IPS DF 6.9 (cell line): Measurements from ENCODE around the gene ARHGAP40.

Experiments
- DNase-seq: peaks from one replicate; pipeline ENCODE4 v3.0.0-alpha.2; 2013; ENCODE audit warnings: low read depth, low spot score
- H3K27ac ChIP-seq: one replicate; pipeline ENCODE4 v1.5.1; 2013; ENCODE audit warnings: low read length, control low read depth
- H3K27me3 ChIP-seq: 2 replicates; pipeline ENCODE4 v1.6.1; 2013; ENCODE audit warnings: mild to moderate bottlenecking, low read length; ENCODE audit not compliant: control insufficient read depth, insufficient read depth
- H3K36me3 ChIP-seq: 2 replicates; pipeline ENCODE4 v1.6.1; 2013; ENCODE audit warnings: low read length; ENCODE audit not compliant: control insufficient read depth, insufficient read depth
- H3K4me1 ChIP-seq: 2 replicates; pipeline ENCODE4 v1.6.1; 2013; ENCODE audit warnings: low read length; ENCODE audit not compliant: control insufficient read depth, insufficient read depth
- H3K4me3 ChIP-seq: 2 replicates; pipeline ENCODE4 v1.5.1; 2013; ENCODE audit warnings: mild to moderate bottlenecking, low read length
- H3K9me3 ChIP-seq: 2 replicates; pipeline ENCODE4 v1.6.1; 2013; ENCODE audit warnings: low read length, inconsistent platforms; ENCODE audit not compliant: control insufficient read depth, insufficient read depth
- WGBS: extraction: QIAGEN DNeasy Blood & Tissue Kit; methylation state at CpG from one replicate; pipeline ENCODE4 v1.1.7; 2013; ENCODE audit warnings: mixed read lengths, missing lambda C conversion rate; ENCODE audit not compliant: insufficient read length, insufficient coverage; 5-methylcytosine and 5-hydroxymethylcytosine counted together

ARHGAP40 gene

DNA sequence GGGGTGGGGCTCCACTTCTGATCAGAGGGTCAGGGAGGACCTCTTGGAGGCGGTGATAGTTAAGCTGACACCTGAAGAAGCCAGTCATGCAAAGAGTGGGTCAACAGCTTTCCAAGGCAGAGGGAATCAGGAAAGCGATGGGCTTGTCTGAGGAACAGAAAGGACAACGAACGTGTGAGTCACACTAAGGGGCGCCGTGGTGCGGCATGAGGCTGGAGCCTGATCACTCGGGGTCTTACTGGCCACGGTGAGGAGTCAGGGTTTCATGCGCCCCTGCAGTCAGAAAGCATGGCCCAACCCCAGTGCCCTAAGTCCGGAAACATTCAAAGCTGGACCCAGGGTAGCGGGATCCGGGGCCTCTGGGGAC lies 72.1 kb downstream of the ARHGAP40 start:
- Histone ChIP-seq H3K27me3 (no peaks in the 10 kb centered on the region), H3K4me3 (peak overlapping the region; percentile 62; the same call in 1 of the 2 replicates), H3K36me3 (no peaks in the 10 kb centered on the region), H3K4me1 (peaks cover 6% of the 10 kb centered on the region; the same call in 1 of the 2 replicates), H3K9me3 (no peaks in the 10 kb centered on the region), H3K27ac (no peak overlapping the region)
- no CpG with 5 or more reads among the region's 13 CpGs for WGBS
- DNase-seq = no peak

DNA sequence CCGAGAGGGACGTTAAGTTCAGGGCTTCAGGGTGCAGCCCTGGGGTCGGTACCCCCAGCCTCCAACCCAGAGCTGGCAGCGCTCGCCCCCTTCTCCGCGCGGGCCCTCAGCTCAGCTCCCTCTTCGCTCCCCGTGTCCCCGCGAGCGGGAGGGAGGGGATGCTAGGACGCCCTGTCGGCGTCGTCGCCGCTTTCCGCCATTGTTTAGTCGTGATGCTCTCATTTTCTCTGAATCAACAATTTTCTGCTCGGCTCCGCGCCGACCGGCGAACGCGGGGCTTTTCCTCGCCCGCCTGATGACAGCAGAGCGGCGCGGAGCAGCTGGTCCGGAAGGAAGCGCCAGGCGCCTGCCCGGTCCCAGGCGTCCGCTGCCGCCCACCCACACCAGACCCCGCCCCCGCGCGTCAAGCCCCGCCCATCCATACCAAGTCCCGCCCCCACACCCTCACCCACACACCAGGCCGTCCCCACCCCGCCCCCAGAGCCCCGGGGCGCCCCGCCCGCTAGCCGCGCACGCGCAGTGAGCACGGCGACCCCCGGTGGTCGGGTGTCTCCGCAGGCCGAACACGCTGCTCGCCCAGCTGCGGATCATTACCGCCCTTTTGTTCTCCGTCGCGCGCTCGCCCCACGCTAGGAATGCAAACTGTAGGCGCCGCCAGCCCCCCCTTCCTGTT lies 72.6 kb downstream of the ARHGAP40 start:
- no peak for DNase-seq
- WGBS = no CpG with 5 or more reads among the region's 75 CpGs

DNA sequence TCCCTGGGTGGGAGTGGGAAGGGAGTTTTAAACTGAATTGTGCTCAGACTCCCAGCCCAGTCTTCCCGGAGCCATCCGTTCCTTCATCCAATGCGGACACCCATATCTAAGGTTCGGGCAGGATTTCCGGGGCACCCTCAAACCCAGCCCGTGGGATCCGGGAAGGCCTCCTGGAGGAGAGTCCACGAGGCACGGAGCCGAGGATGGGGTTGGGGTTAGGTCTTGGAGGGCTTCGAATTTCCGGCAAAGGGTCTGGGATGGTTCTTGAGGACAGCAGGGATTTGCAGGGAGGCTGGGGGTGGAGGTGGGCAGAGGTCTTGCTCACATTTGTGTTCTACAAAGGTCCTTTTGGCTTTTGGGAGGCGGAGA lies 73.1 kb downstream of the ARHGAP40 start:
- Histone ChIP-seq H3K4me1 (peaks cover 6% of the 10 kb centered on the region; the same call in 1 of the 2 replicates), H3K9me3 (no peaks in the 10 kb centered on the region), H3K4me3 (peak overlapping the region; percentile 22; the same call in 1 of the 2 replicates), H3K27me3 (no peaks in the 10 kb centered on the region), H3K36me3 (no peaks in the 10 kb centered on the region), H3K27ac (no peak overlapping the region)
- no CpG with 5 or more reads among the region's 13 CpGs for WGBS
- no peak for DNase-seq

More for the DNA sequence above, 72.6 kb downstream of the ARHGAP40 start:
- Histone ChIP-seq H3K9me3 (no peaks in the 10 kb centered on the region), H3K36me3 (no peaks in the 10 kb centered on the region), H3K4me3 (peak overlapping the region; percentile 62; the same call in 1 of the 2 replicates), H3K27ac (no peak overlapping the region), H3K4me1 (peaks cover 6% of the 10 kb centered on the region; the same call in 1 of the 2 replicates), H3K27me3 (no peaks in the 10 kb centered on the region)

DNA sequence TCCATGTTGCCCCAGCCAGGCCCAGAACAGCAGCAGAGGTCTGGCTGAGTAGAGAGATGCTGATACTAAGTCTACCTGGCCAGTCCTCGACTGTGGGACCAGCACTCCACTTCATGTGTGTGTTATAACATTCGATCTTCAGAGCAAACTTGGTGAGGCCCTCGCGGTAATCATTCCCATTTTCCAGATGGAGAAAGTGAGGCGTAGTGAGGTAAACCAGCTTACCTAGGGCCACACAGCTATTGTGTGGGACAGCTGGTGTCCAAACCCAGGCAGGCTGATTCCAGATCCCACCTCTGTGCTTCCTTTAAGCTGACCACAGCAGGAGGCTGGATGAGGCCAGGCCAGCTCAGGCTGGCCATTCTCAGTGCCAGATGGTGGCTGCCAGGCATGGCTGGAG lies 75.0 kb downstream of the ARHGAP40 start:
- Histone ChIP-seq H3K27me3 (no peaks in the 10 kb centered on the region), H3K36me3 (no peaks in the 10 kb centered on the region), H3K27ac (no peak overlapping the region), H3K4me3 (no peak overlapping the region), H3K4me1 (peaks cover 3% of the 10 kb centered on the region; the same call in 1 of the 2 replicates), H3K9me3 (no peaks in the 10 kb centered on the region)
- DNase-seq = no peak
- WGBS = no CpG with 5 or more reads among the region's 5 CpGs

DNA sequence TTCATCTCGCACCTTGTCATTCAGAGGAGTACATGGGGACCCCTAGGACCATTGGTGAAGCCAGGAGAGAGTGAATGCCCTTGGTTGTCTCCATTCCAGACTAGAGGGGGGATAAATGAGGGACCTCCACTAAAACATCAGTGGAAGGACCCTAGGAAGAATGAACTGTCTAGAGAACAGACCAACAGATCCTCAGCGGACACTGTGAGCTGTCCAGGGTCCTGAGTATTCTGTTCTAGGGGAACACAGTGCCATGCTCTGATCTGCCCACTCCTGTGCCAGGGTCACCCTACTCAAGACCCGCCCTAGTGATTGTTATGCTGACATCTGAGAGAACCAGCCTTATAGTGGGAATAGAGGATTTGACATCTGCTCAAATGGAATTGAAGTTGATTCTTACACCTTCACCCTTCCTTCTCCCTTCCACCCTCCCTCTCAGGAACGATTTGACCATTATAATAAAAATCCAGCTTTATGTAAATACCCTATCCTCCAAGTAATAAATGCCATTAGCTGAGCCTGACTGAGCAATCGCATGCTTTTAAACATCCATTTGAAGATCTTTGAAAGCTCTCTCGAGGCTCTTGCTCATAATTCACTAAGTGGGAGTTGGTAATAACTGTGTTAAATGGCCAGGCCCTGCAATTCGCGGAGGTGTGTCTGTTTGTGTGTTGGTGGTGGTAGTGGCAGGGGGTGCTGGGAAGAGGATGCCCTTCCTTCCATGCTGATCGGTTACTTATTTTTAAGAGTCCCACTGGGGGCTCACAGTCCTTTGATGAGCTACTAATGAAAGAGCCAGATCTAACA lies 79.1 kb downstream of the ARHGAP40 start:
- Histone ChIP-seq H3K27me3 (peaks cover 1% of the 10 kb centered on the region; the same call in 1 of the 2 replicates), H3K9me3 (no peaks in the 10 kb centered on the region)

DNA sequence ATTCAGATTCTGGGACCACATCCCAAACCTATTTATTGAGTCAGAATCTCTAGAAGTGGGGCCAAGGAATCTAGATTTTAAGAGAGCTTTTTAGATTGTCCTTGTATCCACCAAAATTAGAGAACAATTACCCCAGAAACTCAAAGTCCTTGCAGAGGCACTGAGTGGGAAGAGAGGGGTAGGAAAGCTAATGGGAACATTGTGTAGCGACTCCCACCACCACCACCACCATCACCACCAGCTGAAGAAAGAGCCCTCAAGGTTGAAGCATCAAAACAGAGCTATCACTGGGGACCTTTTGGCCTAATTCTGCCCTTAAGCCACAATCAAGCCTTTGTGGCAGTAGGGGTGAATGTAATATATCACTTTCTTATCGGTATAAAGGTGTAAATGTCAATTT lies 83.7 kb downstream of the ARHGAP40 start:
- Histone ChIP-seq H3K27ac (no peak overlapping the region), H3K9me3 (no peaks in the 10 kb centered on the region), H3K36me3 (no peaks in the 10 kb centered on the region), H3K4me3 (no peak overlapping the region), H3K4me1 (no peaks in the 10 kb centered on the region), H3K27me3 (peaks cover 1% of the 10 kb centered on the region; the same call in 1 of the 2 replicates)
- DNase-seq = no peak
- no CpG with 5 or more reads among the region's 2 CpGs for WGBS

More for the DNA sequence above, 79.1 kb downstream of the ARHGAP40 start:
- DNase-seq = no peak
- Histone ChIP-seq H3K4me1 (no peaks in the 10 kb centered on the region), H3K36me3 (no peaks in the 10 kb centered on the region), H3K4me3 (no peak overlapping the region), H3K27ac (no peak overlapping the region)
- no CpG with 5 or more reads among the region's 9 CpGs for WGBS

DNA sequence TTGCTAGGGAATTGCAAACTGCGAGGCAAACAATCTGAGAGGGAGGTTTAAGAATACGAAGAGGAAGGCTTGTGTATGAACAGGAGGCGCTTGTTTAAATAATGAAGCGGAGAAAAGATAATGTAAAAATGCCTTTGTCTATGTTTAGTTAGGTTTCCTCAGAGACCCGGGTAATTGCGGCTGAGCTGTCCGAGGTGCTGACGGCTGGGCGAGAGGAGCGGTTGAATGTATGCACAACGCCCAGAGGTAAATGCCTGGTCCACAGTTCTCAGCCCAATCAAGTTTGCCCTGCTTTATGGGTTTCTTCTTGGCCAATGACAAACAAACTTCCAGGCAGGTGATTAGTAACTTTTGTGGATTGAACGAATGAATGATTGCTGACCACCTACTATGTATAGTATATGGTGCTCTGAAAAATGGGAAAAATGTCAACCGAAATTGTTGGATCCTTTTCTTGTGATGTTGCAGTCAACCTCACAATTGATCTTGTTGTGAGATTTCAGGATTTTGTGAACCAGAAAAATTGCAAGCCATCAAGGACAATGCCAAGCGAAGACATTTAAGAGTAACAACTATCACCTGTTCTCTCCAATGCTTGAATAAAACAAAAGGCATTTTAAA lies 84.4 kb downstream of the ARHGAP40 start:
- H3K4me1 ChIP-seq = no peaks in the 10 kb centered on the region
- no peak overlapping the region for H3K27ac ChIP-seq
- peaks cover 1% of the 10 kb centered on the region; the same call in 1 of the 2 replicates for H3K27me3 ChIP-seq
- no peaks in the 10 kb centered on the region for H3K36me3 ChIP-seq
- no peak for DNase-seq
- no peaks in the 10 kb centered on the region for H3K9me3 ChIP-seq
- WGBS = 100% methylated on average over 1 of the region's 14 CpGs
- H3K4me3 ChIP-seq = no peak overlapping the region

DNA sequence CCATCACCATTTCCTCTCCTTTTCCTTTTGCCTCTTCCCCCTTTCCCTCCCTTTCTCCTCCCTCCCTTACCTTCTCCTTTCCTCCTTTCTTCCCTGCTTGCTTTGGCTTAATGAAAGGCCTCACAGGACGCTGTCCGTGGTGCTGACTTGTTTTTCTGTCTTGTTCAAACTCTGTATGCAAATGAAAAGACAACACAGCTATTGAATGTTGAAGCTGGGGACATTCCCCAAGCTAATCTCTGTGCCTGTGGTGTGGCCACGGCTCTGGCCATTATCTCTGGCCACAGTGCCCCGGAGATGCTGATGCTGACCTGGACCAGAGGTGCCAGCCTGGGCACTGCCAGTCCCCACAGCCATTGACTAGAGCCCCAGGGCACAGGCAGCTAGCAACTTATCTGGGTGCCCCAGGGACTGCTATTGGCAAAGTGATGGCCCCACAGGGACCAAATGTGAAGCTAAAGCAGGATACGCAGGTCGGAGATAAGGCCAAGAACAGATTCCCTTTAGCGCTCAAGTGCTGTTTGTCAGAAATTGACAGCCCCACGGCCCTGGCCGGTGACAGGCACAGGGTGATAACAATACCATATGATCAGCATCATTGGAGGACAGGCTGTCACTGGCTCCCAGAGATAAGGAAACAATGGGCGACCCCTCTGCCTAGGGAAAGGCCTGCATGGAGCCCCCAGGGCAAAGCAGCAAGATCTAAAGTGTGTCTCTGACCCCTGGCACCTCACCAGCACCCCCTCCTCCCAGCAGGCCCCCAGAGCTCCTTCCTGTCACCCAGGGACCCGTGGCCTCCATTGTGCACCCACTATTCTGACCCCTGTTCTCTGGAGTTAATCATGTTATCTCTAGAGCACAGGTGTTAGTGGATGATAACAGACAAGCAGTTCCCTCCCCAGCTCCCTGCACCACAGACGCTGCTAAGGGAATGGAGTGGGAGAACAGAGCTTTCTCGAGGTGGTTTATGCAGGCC lies 91.1 kb downstream of the ARHGAP40 start:
- DNase-seq = peak; percentile 84

DNA sequence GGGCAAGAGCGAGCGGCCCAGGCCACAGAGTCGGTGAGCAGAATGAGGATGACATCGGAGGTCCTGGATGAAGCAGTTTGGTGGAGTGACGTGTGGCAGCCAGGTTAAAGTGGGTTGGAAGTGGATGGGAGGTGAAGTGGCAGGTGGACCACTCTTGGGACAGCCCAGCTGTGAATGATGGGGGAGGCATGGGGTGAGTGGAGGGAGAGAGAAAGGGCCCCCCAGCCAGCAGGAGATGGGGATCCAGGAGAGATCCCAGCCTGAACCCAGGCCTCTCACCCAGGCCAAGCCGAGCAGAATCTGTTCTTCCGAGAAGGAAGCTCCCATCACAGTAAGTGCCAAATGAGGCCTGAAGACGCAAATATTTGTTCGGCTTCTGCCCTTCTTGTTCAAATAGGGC lies 95.7 kb downstream of the ARHGAP40 start:
- no peak overlapping the region for H3K27ac ChIP-seq
- no peaks in the 10 kb centered on the region for H3K27me3 ChIP-seq
- H3K9me3 ChIP-seq = no peaks in the 10 kb centered on the region
- peaks cover 2% of the 10 kb centered on the region for H3K4me1 ChIP-seq
- DNase-seq = no peak
- no CpG with 5 or more reads among the region's 9 CpGs for WGBS
- no peaks in the 10 kb centered on the region for H3K36me3 ChIP-seq
- no peak overlapping the region for H3K4me3 ChIP-seq

More for the DNA sequence above, 91.1 kb downstream of the ARHGAP40 start:
- no peak overlapping the region for H3K4me3 ChIP-seq
- no CpG with 5 or more reads among the region's 13 CpGs for WGBS
- H3K4me1 ChIP-seq = no peaks in the 10 kb centered on the region
- no peaks in the 10 kb centered on the region for H3K36me3 ChIP-seq
- no peaks in the 10 kb centered on the region for H3K27me3 ChIP-seq
- no peak overlapping the region for H3K27ac ChIP-seq
- no peaks in the 10 kb centered on the region for H3K9me3 ChIP-seq
